ENCODE results near the gene CHRNA4. TPM values are rescaled to one million over a fixed set of nuclear protein-coding genes. Genes with fewer than 3 reads are reported as not detected.

CHRNA4 gene
- total RNA-seq (2016; rRNA removed; fragmentation: Illumina TruSeq; extraction: Trizol) (not detected in 2 replicates), polyA plus RNA-seq (2011; rRNA removed) (not detected in 2 replicates), polyA minus RNA-seq (2011; rRNA and poly(A)+ RNA removed; ENCODE audit: low replicate concordance) (not detected in 2 replicates), Bru-seq, nascent RNA (not detected), BruChase-seq, experiment 1, labeled RNA remaining after a 6-hour chase (not detected), BruChase-seq, experiment 2, labeled RNA remaining after a 2-hour chase (percentile 5 among the genes with signal in this experiment)
- not detected in 2 replicates for total RNA-seq (2016; cell fraction: cytosol; rRNA removed; fragmentation: Illumina TruSeq; extraction: Trizol; ENCODE audit: low read depth)
- not detected in 2 replicates for total RNA-seq (2016; cell fraction: insoluble cytoplasmic fraction; rRNA removed; fragmentation: Illumina TruSeq; extraction: Trizol)
- not detected in 2 replicates for total RNA-seq (2016; cell fraction: membrane; rRNA removed; fragmentation: Illumina TruSeq; extraction: Trizol)
- not detected in 2 replicates for total RNA-seq (2016; cell fraction: nucleus; rRNA removed; fragmentation: Illumina TruSeq; extraction: Trizol)
- 0.06 TPM in 1 of 2 replicates, not detected in the other for polyA plus RNA-seq (2011; cell fraction: cytosol; rRNA removed)
- polyA plus RNA-seq (2011; cell fraction: nucleus; rRNA removed): 0.10 and 0.14 TPM in 2 replicates
- 0.11 TPM in 1 of 2 replicates, not detected in the other for polyA plus RNA-seq (2012)
- polyA plus RNA-seq (2016; cell fraction: cytosol; fragmentation: Illumina TruSeq; extraction: Trizol; ENCODE audit: low read depth): not detected in 2 replicates
- not detected in 2 replicates for polyA plus RNA-seq (2016; cell fraction: insoluble cytoplasmic fraction; fragmentation: Illumina TruSeq; extraction: Trizol; ENCODE audit: low read depth)
- not detected in 2 replicates for polyA plus RNA-seq (2016; cell fraction: membrane; fragmentation: Illumina TruSeq; extraction: Trizol; ENCODE audit: low read depth)
- not detected in 2 replicates for polyA plus RNA-seq (2016; cell fraction: nucleus; fragmentation: Illumina TruSeq; extraction: Trizol; ENCODE audit: insufficient read depth, low read depth)
- not detected in 2 replicates for polyA minus RNA-seq (2011; cell fraction: cytosol; rRNA and poly(A)+ RNA removed)
- polyA minus RNA-seq (2011; cell fraction: nucleus; rRNA and poly(A)+ RNA removed): not detected in 2 replicates
- long read RNA-seq, experiment 1: 0 reads
- long read RNA-seq, experiment 2: 0 reads

- H3K79me2 ChIP-seq (ENCODE audit: insufficient read depth, low read length): no peaks in the 10 kb centered on the region
- H3K36me3 ChIP-seq (replicated peaks in 1 of 2; ENCODE audit: control insufficient read depth in 1 of 2, insufficient read depth in 2 of 2, low read length in 2 of 2): no peaks in the 10 kb centered on the region; a peak in 1 of 5 replicates
- CTCF ChIA-PET (ENCODE audit: low intra/inter-chr PET ratio, low total read pairs): no interaction called here
- FAIRE-seq (no peak), DNase-seq (ENCODE audit: low spot score) (no peak), ATAC-seq (no peak)
- WGBS (ENCODE audit: low lambda C conversion rate): 40% methylated on average over 63 of the region's 79 CpGs
- POLR2A ChIA-PET: no interaction called here
- H2AFZ ChIP-seq (ENCODE audit: low read length): no peak within 1 kb of the TSS
- no peaks in the 10 kb centered on the region for H3K9me3 ChIP-seq (ENCODE audit: low read length)
- peaks cover 35% of the 10 kb centered on the region for H3K4me1 ChIP-seq (ENCODE audit: insufficient read depth, low read length)
- H3K27ac ChIP-seq (ENCODE audit: extremely low read length, insufficient read depth, low read length): no peak within 1 kb of the TSS
- no peak within 1 kb of the TSS for H3K4me2 ChIP-seq (ENCODE audit: low read depth, low read length)
- intact Hi-C loops (cut with micrococcal nuclease; ENCODE audit: unreplicated experiment) (no loop called here), in situ Hi-C loops (cut with HindIII; ENCODE audit: extremely low pct_ligation_motif_present, low pct_unique_long_range_greater_than_20kb) (no loop called here)
- peaks cover 24 to 65% of the 10 kb centered on the region in 2 experiments for H3K27me3 ChIP-seq (ENCODE audit: control insufficient read depth in 1 of 2, insufficient read depth in 2 of 2, low read length in 2 of 2)
- H3K9ac ChIP-seq (ENCODE audit: insufficient read depth, low read depth, low read length): no peak within 1 kb of the TSS
- peaks cover 7% of the 10 kb centered on the region; the same call in 1 of the 2 replicates for H4K20me1 ChIP-seq (ENCODE audit: insufficient read depth, low read length)
- H3K4me3 ChIP-seq (replicated peaks in 1 of 3; ENCODE audit: insufficient read depth in 1 of 3, low read depth in 2 of 3, low read length in 3 of 3): no peak within 1 kb of the TSS
- no TSS peak for BruUV-seq (replicated peaks)
- TF ChIP-seq ZSCAN29 (CRISPR knock-in tag; conservative IDR thresholded peaks at IDR 0.05): no peak
- peak; percentile 12; the same call in 1 of the 2 replicates for TF ChIP-seq ZNF263 (CRISPR knock-in tag; IDR thresholded peaks at IDR 0.05)
- no peak for TF ChIP-seq TP53 (CRISPR knock-in tag; conservative IDR thresholded peaks at IDR 0.05)
- TF ChIP-seq MXI1 (IDR thresholded peaks at IDR 0.05; ENCODE audit: borderline replicate concordance, low read depth, low read length): no peak
These were observed at the start of gene CHRNA4 for GRCh38 chr20:63360850-63361518. Gene CHRNA4 (minus strand): TSS chr20:63361349. CDS start chr20:63361165, 184 bp downstream.
